PC-3 (cell line): ENCODE data around the gene TRMT2B. TPM values are rescaled to one million over a fixed set of nuclear protein-coding genes. Genes with fewer than 3 reads are reported as not detected.
"Not testable (repeated sequence)": the region's sequence is repeated elsewhere in the genome, so short reads cannot be mapped to it uniquely, and the experiment has no call there.

Experiments used
- ATAC-seq: fragments of 200-7000 bp; cut with Tn5 transposase; 2 replicates; pipeline ENCODE4 v1.9.1; 2020; ENCODE audit warnings: mild to moderate bottlenecking, moderate library complexity
- BruUV-seq: library from RNA; stranded (reverse); fragments of 400-500 nt; replicated peaks from 2 replicates; lab custom pipeline; 2021; lab: Mats Ljungman, UMichigan
- CTCF ChIA-PET: fragments of 300-600 bp; sonication (Branson Sonifier 250); formaldehyde crosslinking; loops from one replicate; lab custom pipeline; 2022; ENCODE audit warnings: antibody characterized with exemption; lab: Charles Lee
- POLR2A ChIA-PET: fragments of 300-600 bp; sonication (Branson Sonifier 250); formaldehyde crosslinking; loops from one replicate; lab custom pipeline; 2022; ENCODE audit warnings: antibody characterized with exemption; ENCODE audit not compliant: unreplicated experiment; lab: Charles Lee
- DNase-seq: peaks from one replicate; pipeline ENCODE4 v3.0.0-alpha.2; 2015
- H2AFZ ChIP-seq: fragments of 300-600 bp; sonication (generic); 2 replicates; pipeline ENCODE4 v1.6.0; 2016; ENCODE audit warnings: antibody characterized with exemption, low read length
- H3F3A ChIP-seq: fragments of 300-600 bp; sonication (generic); one replicate; pipeline ENCODE4 v1.6.0; 2017; ENCODE audit warnings: antibody characterized with exemption, low read length, control low read depth, mild to moderate bottlenecking; ENCODE audit not compliant: unreplicated experiment
- H3K27ac ChIP-seq: fragments of 300-600 bp; sonication (generic); 2 replicates; pipeline ENCODE4 v1.5.1; 2016; ENCODE audit warnings: mild to moderate bottlenecking, low read length
- H3K27me3 ChIP-seq: fragments of 300-600 bp; sonication (generic); 2 replicates; pipeline ENCODE4 v1.6.1; 2016; ENCODE audit warnings: low read length, mixed read lengths
- H3K36me3 ChIP-seq: fragments of 300-600 bp; sonication (generic); 2 replicates; pipeline ENCODE4 v1.6.1; 2016; ENCODE audit warnings: low read depth, mixed run types, low read length, mixed read lengths
- H3K4me1 ChIP-seq: fragments of 300-600 bp; sonication (generic); 2 replicates; pipeline ENCODE4 v1.5.1; 2016; ENCODE audit warnings: low read length; ENCODE audit not compliant: insufficient read depth
- H3K4me2 ChIP-seq: fragments of 300-600 bp; sonication (generic); 2 replicates; pipeline ENCODE4 v1.6.0; 2016; ENCODE audit warnings: low read length
- H3K4me3 ChIP-seq: fragments of 300-600 bp; sonication (generic); 2 replicates; pipeline ENCODE4 v1.5.1; 2016; ENCODE audit warnings: mild to moderate bottlenecking, low read length, mixed read lengths
- H3K79me2 ChIP-seq: fragments of 300-600 bp; sonication (generic); 2 replicates; pipeline ENCODE4 v1.6.1; 2017; ENCODE audit warnings: low read length, mixed read lengths
- H3K9ac ChIP-seq: fragments of 300-600 bp; sonication (generic); 2 replicates; pipeline ENCODE4 v1.6.0; 2016; ENCODE audit warnings: mild to moderate bottlenecking, low read length
- H3K9me2 ChIP-seq: fragments of 300-600 bp; sonication (generic); replicated peaks from 2 replicates; pipeline ENCODE4 v1.6.1; 2016; ENCODE audit warnings: mixed run types, low read length, mixed read lengths
- H3K9me3 ChIP-seq: fragments of 300-600 bp; sonication (generic); 2 replicates; pipeline ENCODE4 v1.6.1; 2016; ENCODE audit warnings: low read length, mixed read lengths
- H4K20me1 ChIP-seq: fragments of 300-600 bp; sonication (generic); 2 replicates; pipeline ENCODE4 v1.6.1; 2016; ENCODE audit warnings: low read length, mixed read lengths
- CTCF ChIP-seq: fragments of 300-600 bp; sonication (generic); conservative IDR thresholded peaks from 2 replicates; pipeline ENCODE4 v1.5.1; 2017; ENCODE audit warnings: antibody characterized with exemption, low read depth, mild to moderate bottlenecking, low read length
- EZH2 ChIP-seq: fragments of 300-600 bp; sonication (generic); IDR thresholded peaks from one replicate; pipeline ENCODE4 v1.6.1; 2017; ENCODE audit warnings: antibody characterized with exemption, mild to moderate bottlenecking, low read length; ENCODE audit not compliant: unreplicated experiment
- EZH2phosphoT487 ChIP-seq: fragments of 300-600 bp; sonication (generic); IDR thresholded peaks from 2 replicates; pipeline ENCODE4 v1.6.1; 2018; ENCODE audit warnings: mild to moderate bottlenecking, antibody characterized with exemption, low read length, borderline replicate concordance
- intact Hi-C: fragments of 100-400 bp; cut with micrococcal nuclease; formaldehyde crosslinking; loops from 2 replicates; pipeline ENCODE4 v1.9.0; 2023
- total RNA-seq: library from RNA; depleted of rRNA; stranded (reverse); fragments of >200 nt; gene quantifications from 2 replicates; pipeline ENCODE4 v1.2.3, GENCODE V29; 2014

Gene TRMT2B
- total RNA-seq, 1 experiment from 2014 or later = 23.4 TPM

GRCh38 chrX:101022020-101022419, 29.9 kb downstream of the TRMT2B start:
- ATAC-seq (no peak), DNase-seq (no peak)
- no TSS peak for BruUV-seq
- Histone ChIP-seq H3K9me3 (no peaks in the 10 kb centered on the region), H4K20me1 (no peaks in the 10 kb centered on the region), H3K4me1 (peaks cover 3% of the 10 kb centered on the region; the same call in 1 of the 2 replicates), H3K27ac (no peak overlapping the region), H3K4me2 (no peak overlapping the region), H3K36me3 (peaks cover 3% of the 10 kb centered on the region; the same call in 1 of the 2 replicates), H3K27me3 (no peaks in the 10 kb centered on the region), H2AFZ (no peak overlapping the region), H3F3A (no peaks in the 10 kb centered on the region), H3K79me2 (no peaks in the 10 kb centered on the region), H3K4me3 (no peak overlapping the region), H3K9me2 (no peaks in the 10 kb centered on the region), H3K9ac (no peak overlapping the region)
- intact Hi-C loops = no loop called here
- ChIA-PET CTCF (no interaction called here), POLR2A (no interaction called here)
- no peak for TF ChIP-seq EZH2
- no peak for TF ChIP-seq CTCF
- TF ChIP-seq EZH2phosphoT487 = no peak

- POLR2A ChIA-PET, H3K27ac ChIP-seq, H3K9ac ChIP-seq, H4K20me1 ChIP-seq, H3K4me1 ChIP-seq, CTCF ChIA-PET, H3K36me3 ChIP-seq, H3F3A ChIP-seq, H3K9me3 ChIP-seq, H3K79me2 ChIP-seq, DNase-seq, H3K4me2 ChIP-seq, H3K27me3 ChIP-seq, intact Hi-C loops, ATAC-seq, BruUV-seq, H2AFZ ChIP-seq, H3K9me2 ChIP-seq, H3K4me3 ChIP-seq: not testable (repeated sequence)
Measured at GRCh38 chrX:101012031-101012430, 39.9 kb downstream of the TRMT2B start.

- DNase-seq (no peak), ATAC-seq (no peak)
- Histone ChIP-seq H3K9me3 (no peaks in the 10 kb centered on the region), H3K9ac (no peak overlapping the region), H3K9me2 (no peaks in the 10 kb centered on the region), H2AFZ (no peak overlapping the region), H3K4me3 (no peak overlapping the region), H3K27me3 (no peaks in the 10 kb centered on the region), H3K79me2 (no peaks in the 10 kb centered on the region), H3K4me2 (no peak overlapping the region), H4K20me1 (no peaks in the 10 kb centered on the region), H3K27ac (no peak overlapping the region), H3F3A (no peaks in the 10 kb centered on the region), H3K36me3 (peaks cover 11% of the 10 kb centered on the region; the same call in 1 of the 2 replicates), H3K4me1 (no peaks in the 10 kb centered on the region)
- BruUV-seq = no TSS peak
- intact Hi-C loops = no loop called here
- TF ChIP-seq CTCF = no peak
- no peak for TF ChIP-seq EZH2
- no peak for TF ChIP-seq EZH2phosphoT487
- POLR2A ChIA-PET = no interaction called here
- CTCF ChIA-PET = no interaction called here
Measured at GRCh38 chrX:101009090-101009489, 42.8 kb downstream of the TRMT2B start.
